HTR-8/SVneo (cell line): ENCODE measurements around the gene ZNF326.
"Not testable (repeated sequence)": the region's sequence is repeated elsewhere in the genome, so short reads cannot be mapped to it uniquely, and the experiment has no call there.

Experiments
- DNase-seq: peaks from one replicate; pipeline ENCODE4 v3.0.0; 2011; ENCODE audit warnings: low spot score, mixed read lengths; ENCODE audit not compliant: insufficient read length
- FAIRE-seq: peaks from 2 replicates; lab custom pipeline; 2011; peaks lifted over from hg19 to GRCh38; lab: Jason Lieb, UNC

The ZNF326 gene

DNA sequence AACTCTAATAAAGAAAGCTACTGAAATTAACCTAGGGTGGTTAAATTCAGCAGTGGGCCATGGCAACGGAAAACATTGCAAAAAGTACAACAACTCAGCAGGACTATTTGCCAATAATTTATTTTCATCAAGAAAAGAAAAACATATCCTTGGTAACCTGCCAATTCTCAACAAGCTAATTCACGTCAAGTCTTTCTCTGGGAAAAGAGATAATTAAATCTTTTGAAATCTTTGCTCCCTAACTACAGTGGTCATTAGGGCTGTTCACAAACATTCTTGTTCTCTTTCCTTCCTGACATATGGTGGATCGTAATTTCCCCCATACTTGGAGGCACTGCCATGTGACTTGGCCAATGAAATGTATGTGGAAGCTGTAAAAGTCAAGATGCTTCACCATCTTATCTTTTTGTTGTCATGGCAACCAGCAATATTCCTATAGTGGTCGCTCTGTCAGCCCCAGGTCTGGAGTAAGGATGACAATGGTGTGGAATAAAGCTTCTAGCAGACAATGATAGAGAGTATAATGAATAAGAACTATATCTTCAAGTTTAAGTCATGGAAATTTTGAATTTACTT is 29.6 kb upstream of the ZNF326 start:
- DNase-seq = no peak
- FAIRE-seq = no peak

DNA sequence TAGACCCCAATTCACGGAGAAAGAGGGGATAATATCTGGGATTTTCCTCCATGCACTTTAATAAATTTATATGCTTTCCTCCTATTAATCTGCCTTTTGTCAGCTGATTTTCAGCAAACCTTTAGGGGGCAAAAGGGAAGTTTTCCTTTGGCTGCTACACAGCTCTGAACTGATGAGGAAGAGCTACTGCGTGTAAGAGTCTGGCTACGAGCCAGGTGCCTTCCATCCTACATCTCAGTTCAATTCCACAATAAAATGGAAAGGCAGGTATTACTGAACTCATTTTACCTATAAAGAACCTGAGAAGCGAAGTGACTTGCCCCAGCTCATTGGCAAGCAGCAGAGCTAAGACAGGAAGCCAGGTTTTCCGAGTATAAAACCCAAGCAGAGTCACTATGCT is 28.3 kb upstream of the ZNF326 start:
- FAIRE-seq = no peak
- DNase-seq = no peak

DNA sequence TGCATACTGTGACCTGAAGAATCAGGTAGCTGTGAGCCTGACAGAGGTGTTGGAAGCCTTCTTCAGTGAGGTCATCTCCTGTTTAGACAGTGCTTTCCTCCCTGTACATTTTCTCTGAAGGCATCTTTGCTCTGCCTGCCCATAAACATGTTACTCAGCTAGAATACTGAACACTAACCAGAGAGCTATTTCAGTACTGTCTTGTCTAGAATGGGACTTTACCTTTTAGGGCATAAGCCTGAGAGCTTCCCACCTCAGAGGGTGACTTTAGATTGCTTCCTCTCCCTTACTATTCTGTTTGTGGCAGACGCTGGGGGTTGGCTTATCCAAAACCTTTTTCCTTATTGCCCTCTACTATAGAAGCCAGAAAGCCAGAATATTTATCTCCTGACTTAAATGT is 23.3 kb upstream of the ZNF326 start:
- DNase-seq = no peak
- FAIRE-seq = no peak

DNA sequence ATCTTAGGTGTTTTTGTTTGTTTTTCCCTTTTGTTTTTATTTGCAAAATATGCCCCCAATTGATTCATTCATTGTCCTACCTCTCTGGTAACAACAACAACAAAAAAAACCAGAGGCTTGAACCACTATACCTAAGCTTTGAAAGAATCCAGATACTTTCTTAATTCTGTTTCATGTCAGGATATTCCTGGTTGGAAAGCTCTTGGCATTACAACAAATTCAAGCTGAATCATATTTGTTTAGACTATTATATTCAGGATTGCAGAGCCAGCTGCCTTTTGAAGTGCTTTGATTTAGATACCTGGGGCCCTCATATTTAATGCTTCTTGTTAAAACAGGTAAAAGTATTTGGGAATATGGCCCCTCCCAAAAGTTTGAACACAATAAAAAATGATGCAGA is 22.9 kb upstream of the ZNF326 start:
- DNase-seq = no peak
- FAIRE-seq = no peak

DNA sequence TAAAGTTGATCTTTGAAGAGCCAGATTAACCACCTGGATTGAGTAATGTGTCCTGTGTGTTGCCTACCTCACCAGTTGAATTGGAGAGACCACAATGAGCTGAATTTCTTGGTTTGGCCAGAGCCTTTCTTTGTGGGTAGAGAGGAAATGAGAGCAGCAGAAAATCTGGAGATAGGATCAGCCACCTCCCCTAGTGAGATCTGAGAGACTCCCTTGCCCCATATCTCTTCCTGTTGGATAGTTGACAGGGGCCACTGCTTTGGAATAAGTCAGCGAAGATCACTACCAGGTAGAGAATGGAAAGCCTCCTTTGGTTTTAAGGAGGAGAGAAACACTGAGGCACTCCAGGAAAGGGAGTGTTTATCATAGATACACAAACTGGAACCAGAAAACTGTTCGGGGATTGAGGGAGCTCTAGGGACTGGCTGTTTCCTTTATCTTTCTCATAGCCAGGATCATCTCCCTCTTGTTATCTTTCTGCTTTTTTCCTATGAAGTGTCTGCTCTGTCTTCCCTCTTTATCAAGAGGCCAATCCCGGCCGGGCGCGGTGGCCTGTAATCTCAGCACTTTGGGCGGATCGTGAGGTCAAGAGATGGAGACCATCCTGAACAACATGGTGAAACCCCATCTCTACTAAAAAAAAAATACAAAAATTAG is 21.3 kb upstream of the ZNF326 start:
- no peak for DNase-seq
- FAIRE-seq = no peak

DNA sequence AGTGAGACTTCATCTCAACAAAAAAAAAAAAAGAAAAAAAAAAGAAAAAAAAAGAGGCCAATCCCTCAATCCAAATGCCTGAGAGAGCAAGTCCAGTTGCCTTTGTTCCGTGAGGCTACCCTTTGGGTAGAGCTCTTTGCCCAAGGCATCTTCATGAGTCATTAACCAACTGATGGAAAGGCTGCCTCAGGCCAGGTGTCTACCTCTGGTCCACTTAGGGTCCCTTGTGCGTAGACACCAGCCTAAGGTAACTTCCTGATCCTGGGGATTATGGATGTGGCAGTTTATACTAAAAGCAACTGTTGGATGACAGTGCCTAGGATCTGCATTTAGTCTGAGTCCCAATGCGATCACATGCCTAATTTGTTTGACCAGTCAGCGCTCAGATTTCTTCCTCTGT is 20.7 kb upstream of the ZNF326 start:
- FAIRE-seq (no peak), DNase-seq (no peak)

DNA sequence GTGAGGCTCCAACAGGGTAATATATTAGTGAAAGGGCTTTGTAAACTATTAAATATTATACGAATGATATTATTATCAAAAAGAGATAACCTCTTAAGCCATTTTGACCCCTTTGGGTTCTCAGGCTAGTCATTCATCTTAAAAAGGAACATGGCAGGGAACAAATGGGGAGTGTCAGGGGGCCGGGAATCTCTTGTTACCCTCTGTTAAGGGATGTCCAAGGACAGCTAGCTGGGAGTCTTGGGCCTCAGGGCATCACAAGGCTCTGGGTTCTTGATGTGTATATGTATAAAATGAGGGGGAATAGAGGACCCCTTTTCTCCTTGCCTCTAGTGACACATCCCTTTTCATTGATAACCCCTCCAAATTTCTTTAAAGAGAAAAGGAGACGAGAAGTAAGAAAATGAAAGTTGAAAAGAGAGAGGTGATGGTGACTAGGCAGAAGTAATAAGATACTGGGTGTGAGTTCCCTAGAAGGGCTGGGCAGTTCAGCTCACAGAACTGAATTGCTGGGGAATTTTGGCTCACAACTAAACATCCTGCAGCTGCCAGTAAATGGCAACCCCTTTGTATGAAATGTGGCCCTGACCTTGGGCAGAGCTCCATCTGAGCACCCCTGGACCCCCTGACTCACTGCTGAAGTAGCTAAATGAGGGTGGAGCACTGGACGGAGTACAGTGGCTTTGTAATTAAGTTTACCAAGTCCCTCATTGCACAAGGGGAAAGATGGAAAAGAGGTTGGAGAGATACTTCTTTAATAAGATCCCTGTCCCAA is 20.0 kb upstream of the ZNF326 start:
- DNase-seq = no peak
- peak; percentile 4 for FAIRE-seq

DNA sequence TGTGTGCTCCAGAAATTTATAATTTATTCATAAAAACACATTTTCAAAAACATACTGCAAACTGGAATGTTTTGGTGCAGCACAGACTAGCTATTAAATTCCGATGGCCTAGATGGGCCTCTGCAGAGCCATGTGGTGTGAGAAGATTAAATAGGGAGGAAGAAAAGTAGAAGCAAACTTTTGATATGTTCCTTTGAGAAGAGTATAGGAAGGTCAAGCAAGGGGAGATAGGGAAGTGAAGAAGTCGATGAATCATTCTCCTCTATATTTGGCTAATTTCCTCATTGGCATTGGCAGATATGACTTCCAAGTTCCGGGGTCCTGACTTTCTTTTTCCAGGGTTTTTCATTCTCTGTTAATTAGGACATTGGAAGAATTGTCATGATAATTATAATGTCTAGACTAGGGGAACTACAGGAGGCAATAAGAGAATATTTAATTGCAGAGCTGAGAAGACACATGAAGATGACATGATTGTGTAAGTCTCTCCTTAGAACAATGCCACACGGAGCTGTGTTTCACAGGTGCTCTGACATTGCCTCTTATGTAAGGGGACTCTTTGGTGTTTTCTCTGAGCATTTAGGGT is 19.3 kb upstream of the ZNF326 start:
- FAIRE-seq (no peak), DNase-seq (no peak)

DNA sequence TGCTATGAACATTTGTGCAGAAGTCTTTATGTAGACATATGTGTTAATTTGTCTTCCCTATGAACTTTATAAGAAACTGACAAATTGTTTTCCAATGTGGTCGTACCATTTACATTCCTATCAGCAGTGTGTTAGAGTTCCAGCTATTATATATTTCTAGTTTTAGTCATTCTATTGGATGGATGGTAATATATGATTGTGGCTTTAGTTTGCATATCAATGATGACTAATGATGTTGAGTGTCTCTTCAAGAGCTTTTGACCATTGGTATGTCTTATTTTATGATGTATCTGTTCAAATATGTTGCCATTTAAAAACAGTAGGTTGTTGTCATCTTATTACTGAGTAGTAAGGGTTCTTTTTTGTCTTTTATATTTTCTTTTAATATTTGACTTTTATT is 16.2 kb upstream of the ZNF326 start:
- DNase-seq (no peak), FAIRE-seq (no peak)

DNA sequence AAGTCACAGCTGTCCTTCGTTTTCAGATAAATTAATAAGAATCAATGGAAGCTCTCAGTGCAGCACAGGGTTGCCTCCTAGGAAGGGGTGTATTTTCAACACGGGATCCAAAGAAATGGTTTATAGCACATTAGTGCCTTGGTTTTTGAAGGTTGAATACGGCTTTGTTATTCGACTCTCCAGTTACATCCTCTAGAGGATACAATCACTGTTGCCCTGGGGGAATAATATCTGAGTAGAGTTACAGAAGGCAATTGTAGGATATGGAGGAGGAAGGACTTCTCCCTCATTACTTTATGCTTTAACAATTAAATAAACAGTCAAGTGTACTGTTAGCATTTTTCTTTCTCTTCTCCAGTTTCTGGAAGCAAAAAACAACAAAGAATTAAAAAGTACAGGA is 14.3 kb upstream of the ZNF326 start:
- DNase-seq = no peak
- no peak for FAIRE-seq

DNA sequence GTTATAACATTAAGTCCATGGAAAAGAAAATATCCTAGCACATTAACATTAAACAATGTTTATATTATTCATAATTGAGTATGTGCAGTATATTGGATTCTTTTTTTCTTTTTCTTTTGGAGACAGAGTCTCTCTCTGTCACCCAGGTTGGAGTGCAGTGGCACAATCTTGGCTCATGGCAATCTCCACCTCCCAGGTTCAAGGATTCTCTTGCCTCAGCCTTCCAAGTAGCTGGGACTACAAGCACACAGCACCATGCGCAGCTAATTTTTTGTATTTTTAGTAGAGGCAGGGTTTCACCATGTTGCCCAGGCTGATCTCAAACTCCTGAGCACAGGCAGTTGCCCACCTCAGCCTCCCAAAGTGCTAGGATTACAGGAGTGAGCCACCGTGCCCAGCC is 12.1 kb upstream of the ZNF326 start:
- not testable (repeated sequence) for FAIRE-seq, DNase-seq

DNA sequence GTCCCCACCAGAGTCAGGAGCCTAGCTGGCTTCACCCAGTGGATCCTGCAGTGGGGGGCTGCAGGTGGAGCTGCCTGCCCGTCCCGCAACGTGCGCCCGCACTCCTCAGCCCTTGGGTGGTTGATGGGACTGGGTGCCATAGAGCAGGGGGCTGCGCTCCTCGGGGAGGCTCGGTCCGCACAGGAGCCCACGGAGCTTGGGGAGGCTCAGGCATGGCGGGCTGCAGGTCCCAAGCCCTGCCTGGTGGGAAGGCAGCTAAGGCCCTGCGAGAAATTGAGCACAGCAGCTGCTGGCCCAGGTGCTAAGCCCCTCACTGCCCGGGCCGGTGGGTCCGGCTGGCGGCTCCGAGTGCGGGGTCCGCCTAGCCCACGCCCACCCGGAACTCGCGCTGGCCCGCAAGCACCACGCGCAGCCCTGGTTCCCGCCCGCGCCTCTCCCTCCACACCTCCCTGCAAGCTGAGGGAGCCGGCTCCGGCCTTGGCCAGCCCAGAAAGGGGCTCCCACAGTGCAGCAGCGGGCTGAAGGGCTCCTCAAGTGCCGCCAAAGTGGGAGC is 10.3 kb upstream of the ZNF326 start:
- FAIRE-seq, DNase-seq: not testable (repeated sequence)

DNA sequence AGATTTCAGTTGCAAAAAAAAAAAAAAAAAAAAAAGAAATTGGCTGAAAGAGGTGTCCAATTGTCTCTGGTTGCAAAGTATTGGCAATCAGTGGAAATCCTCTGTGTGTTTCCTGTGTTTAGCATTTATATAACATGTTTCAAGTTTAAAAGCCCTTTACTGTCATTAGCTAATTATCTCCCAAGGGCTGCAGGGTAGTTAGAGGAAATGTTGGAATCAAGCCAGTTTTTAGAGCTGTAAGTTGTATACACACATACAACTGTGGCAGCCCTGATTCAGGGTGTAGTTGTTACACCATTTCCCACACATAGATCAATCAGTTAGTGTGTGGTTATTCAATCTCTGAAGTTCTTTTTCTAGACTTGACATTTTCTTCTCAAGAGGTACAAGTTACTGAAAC is 8.9 kb upstream of the ZNF326 start:
- FAIRE-seq (no peak), DNase-seq (no peak)

DNA sequence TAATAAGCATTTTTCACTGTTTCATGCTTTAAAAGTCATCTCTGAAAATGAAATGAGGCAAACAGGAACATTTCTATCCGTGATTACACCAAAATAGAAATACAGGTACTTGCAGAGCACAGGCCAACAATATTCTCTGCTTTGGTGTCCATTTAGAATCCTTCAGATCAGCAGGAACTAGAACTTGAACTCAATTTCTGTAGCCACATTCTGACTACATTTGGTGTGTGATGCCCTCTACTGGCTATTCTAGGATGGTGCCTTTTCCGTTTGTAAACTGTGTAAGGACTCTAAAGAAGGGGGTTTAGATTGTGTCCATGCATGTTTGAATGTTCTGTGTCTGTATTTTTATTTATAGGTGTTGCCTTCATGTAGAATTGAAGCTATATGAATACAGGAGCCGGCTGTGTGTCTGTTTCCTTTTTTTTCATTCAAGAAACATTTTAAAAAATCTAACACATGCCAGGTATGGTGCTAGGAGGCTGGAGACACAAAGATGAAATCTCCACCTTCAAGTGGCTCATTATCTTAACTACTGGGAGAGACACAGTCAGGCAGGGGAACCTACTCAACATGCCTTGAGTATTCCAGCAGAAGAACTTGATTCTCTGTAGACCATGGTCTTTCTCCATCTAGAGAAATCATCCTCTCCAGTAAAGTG is 7.6 kb upstream of the ZNF326 start:
- FAIRE-seq = peak; percentile 51
- DNase-seq = peak; percentile 64

DNA sequence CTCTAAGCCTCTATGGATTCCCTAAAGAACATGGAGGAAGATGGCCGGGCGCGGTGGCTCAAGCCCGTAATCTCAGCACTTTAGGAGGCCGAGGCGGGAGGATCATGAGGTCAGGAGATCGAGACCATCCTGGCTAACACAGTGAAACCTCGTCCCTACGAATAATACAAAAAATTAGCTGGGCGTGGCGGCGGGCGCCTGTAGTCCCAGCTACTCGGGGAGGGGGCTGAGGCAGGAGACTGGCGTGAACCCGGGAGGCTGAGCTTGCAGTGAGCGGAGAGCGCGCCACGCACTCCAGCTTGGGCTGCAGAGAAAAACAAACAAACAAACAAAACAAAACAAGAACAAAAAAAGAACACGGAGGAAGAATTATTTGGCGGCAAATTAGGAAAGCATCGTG is 5.8 kb upstream of the ZNF326 start:
- DNase-seq (no peak), FAIRE-seq (no peak)

DNA sequence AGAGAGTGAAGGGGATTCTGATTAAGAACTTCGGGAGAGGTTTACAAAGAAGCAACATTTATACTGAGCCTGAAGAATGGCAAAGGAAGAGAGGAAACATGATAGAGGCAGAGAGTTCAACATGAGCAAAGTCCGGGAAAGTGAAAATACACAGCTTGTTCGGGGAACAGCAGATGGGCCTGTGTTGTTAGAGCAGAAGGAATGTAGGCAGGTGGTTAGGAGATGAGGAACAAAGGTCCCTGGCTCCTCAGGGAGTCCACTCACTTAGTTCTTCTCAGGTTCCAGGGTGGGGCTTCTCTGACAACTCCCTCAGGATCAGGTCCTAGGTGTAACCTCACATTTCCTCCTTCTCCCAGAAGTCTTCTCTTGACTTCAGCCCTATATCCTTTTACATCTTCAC is 5.1 kb upstream of the ZNF326 start:
- DNase-seq (no peak), FAIRE-seq (no peak)

DNA sequence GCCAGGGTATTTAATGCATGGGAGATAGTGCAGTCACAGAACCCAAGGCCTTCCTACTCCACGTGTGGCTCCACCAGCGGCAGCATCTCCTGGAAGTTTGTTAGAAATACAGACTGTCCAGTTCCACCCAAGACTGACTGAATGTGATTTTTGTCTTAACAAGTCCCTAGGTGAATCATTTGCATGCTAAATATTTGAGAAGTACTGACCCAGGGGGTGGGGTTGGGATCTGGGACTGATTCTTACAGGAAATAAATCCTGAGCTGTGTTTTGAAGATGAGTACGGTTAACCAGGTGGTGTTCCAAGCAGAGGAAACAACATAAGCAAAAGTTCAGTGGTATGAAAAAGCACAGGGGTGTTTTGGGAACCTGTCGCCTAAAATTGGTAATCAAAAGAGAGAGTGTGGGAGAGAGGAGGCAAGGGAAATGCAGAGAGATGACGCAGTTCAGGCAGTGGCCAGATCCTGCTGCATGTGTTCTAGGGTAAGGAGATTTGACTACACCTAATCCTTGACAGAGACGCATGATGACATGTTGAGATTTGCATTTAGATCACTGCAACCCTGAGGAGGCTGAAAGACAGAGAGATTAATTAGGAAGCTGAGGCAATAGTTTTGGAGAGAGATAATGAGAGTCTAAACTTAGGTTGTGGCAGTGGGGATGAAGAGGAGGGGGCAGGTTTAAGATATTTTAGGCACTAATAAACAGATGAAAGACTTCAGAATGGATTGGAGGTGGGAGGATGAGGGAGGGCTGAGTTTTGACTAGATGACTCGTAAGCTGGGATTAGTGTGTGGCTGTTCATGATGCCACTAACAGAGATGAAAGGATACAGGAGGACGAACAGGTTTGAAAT is 3.7 kb upstream of the ZNF326 start:
- no peak for DNase-seq
- no peak for FAIRE-seq

DNA sequence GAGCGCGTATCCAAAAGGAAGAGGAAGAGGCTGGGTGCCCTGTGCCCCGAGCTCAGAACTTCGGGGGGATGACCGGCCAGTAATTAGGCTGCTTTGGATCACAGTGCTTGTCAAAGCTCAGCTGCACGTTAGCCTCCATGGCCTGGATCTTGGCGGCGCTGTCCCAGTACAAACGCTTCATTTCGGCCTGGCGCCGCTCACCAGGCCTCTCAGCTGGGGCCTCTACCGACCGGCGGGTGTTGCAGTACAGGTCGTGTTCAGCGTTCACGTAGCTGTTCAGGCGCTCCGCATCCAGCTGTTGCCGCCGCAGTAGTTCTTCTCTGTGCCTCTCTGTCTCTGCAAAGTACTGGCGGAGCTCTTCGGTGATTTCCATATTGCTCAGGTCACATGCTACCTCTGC is 1.4 kb upstream of the ZNF326 start:
- FAIRE-seq (no peak), DNase-seq (no peak)

DNA sequence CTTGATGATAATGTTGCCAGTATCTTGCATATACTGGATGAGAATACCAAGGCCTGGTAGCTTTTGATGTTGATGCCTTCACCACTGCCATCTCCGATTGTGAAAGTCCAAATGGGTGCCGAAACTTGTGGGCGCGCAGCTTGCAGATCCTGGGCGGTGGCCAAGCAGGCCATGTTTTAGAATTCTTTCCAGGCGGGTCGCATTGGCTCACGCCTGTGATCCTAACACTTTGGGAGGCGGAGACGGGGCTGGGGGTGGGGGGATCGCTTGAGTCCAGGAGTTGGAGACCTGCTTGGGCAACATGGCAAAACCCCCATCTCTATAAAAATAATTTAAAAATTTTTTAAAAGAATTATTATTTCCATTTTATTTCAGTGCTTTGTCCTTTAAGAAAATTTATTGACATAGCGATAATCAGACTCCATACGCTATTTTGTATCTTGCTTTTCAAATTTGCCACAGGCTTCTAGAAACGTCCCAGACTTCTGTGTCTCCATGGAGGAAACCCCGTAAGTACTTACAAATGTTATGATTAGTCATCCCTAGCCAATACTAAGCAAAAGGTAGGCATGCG is 592 bp upstream of the ZNF326 start:
- DNase-seq (no peak), FAIRE-seq (no peak)
